Neural cell (in vitro differentiated cells): ENCODE data around the gene GALNT10.

Source experiments
- CTCF ChIP-seq: fragments of 450-650 bp; IDR thresholded peaks from 2 replicates; pipeline ENCODE4 v1.5.1; 2014; ENCODE audit warnings: antibody characterized with exemption, mild to moderate bottlenecking, moderate library complexity; ENCODE audit not compliant: poor library complexity, severe bottlenecking
- REST ChIP-seq: IDR thresholded peaks from 2 replicates; pipeline ENCODE4 v1.6.1; 2012; ENCODE audit warnings: borderline replicate concordance
- SMC3 ChIP-seq: fragments of 450-650 bp; conservative IDR thresholded peaks from 2 replicates; pipeline ENCODE4 v1.6.1; 2014; ENCODE audit warnings: antibody characterized with exemption, mild to moderate bottlenecking, moderate library complexity; ENCODE audit not compliant: poor library complexity

- TF ChIP-seq CTCF (no peak), SMC3 (no peak), REST (no peak)
Measured at GRCh38 chr5:154390096-154390495, 199.6 kb downstream of the GALNT10 start.
